Calu3 (cell line): ENCODE results near the gene DYSF. TPM values are rescaled to one million over a fixed set of nuclear protein-coding genes. Genes with fewer than 3 reads are reported as not detected.

ENCODE experiments used
- BruUV-seq: library from RNA; stranded (reverse); fragments of 400-500 nt; replicated peaks from 2 replicates; lab custom pipeline; 2021; lab: Mats Ljungman, UMichigan
- CTCF ChIA-PET: fragments of 300-600 bp; sonication (Branson Sonifier 250); formaldehyde crosslinking; loops from one replicate; lab custom pipeline; 2022; ENCODE audit warnings: antibody characterized with exemption; lab: Charles Lee
- DNase-seq: peaks from one replicate; pipeline ENCODE4 v3.0.0; 2022
- H3K27ac Mint-ChIP-seq: one replicate; pipeline ENCODE4 v1.8.0; 2022; ENCODE audit warnings: mixed read lengths; ENCODE audit not compliant: unreplicated experiment
- H3K27me3 Mint-ChIP-seq: one replicate; pipeline ENCODE4 v1.8.0; 2022; ENCODE audit warnings: mixed read lengths; ENCODE audit not compliant: unreplicated experiment
- H3K36me3 Mint-ChIP-seq: one replicate; pipeline ENCODE4 v1.8.0; 2022; ENCODE audit warnings: mild to moderate bottlenecking, moderate library complexity, mixed read lengths; ENCODE audit not compliant: insufficient read depth, unreplicated experiment
- H3K4me1 Mint-ChIP-seq: one replicate; pipeline ENCODE4 v1.8.0; 2022; ENCODE audit warnings: mild to moderate bottlenecking, low read depth, mixed read lengths; ENCODE audit not compliant: unreplicated experiment
- H3K4me3 Mint-ChIP-seq: one replicate; pipeline ENCODE4 v1.8.0; 2022; ENCODE audit warnings: mild to moderate bottlenecking, low read depth, moderate library complexity, mixed read lengths; ENCODE audit not compliant: unreplicated experiment
- H3K9me3 Mint-ChIP-seq: one replicate; pipeline ENCODE4 v1.8.0; 2022; ENCODE audit warnings: low read depth, mixed read lengths; ENCODE audit not compliant: unreplicated experiment
- intact Hi-C: fragments of 100-400 bp; cut with micrococcal nuclease; formaldehyde crosslinking; loops from one replicate; pipeline ENCODE4 v1.10.0; 2022; ENCODE audit not compliant: unreplicated experiment
- total RNA-seq: library from RNA; stranded (reverse); gene quantifications from 2 replicates; pipeline ENCODE4 v1.2.3, GENCODE V29; 2022
- TF ChIP-seq, protein P1 (sequence below): fragments of 200-600 bp; IDR thresholded peaks from one replicate; pipeline ENCODE4 v1.8.0; 2022; ENCODE audit warnings: antibody characterized with exemption; ENCODE audit not compliant: unreplicated experiment

DYSF gene
- total RNA-seq, 1 experiment from 2014 or later = 3.2 TPM

DNA sequence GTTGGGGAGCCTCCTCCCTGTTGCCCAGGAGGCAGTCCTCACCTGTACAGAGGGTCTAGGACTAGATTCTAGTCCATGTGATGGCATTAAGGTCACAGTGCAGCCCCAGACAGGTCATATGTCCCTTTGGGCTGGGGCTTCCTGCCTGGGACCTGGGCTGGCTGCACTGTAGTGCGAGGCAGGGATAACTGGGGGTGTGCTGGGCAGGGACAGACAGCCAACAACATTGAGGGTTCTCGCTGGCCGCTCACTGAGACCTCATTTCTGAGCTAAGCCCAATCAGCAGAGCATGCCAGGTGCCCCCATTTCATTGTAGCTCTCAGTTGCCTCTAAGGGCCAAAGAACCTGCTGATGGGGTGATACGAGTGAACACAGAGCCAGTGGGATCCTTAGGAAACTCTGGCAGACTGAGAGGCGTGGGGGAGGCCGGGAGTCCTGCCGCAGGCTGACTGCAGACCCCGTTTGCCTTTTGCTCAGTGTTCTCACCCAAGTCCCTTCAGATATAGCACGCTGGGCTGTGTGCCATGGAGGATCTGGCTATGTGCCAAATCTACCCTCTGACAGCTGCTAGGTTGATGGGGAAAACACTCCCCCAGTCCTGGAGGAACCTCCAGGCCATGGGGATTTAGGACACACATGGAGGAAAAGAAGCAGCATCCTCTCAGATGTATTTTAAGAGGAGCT, 51.9 kb downstream of the DYSF start:
- intact Hi-C loops = no loop called here
- H3K9me3 Mint-ChIP-seq = no peaks in the 10 kb centered on the region
- TF ChIP-seq, protein P1, sequence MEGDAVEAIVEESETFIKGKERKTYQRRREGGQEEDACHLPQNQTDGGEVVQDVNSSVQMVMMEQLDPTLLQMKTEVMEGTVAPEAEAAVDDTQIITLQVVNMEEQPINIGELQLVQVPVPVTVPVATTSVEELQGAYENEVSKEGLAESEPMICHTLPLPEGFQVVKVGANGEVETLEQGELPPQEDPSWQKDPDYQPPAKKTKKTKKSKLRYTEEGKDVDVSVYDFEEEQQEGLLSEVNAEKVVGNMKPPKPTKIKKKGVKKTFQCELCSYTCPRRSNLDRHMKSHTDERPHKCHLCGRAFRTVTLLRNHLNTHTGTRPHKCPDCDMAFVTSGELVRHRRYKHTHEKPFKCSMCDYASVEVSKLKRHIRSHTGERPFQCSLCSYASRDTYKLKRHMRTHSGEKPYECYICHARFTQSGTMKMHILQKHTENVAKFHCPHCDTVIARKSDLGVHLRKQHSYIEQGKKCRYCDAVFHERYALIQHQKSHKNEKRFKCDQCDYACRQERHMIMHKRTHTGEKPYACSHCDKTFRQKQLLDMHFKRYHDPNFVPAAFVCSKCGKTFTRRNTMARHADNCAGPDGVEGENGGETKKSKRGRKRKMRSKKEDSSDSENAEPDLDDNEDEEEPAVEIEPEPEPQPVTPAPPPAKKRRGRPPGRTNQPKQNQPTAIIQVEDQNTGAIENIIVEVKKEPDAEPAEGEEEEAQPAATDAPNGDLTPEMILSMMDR = no peak
- BruUV-seq = no TSS peak
- H3K27me3 Mint-ChIP-seq = no peaks in the 10 kb centered on the region
- H3K4me3 Mint-ChIP-seq = no peak overlapping the region
- peaks cover 11% of the 10 kb centered on the region for H3K4me1 Mint-ChIP-seq
- no peak for DNase-seq
- CTCF ChIA-PET = interaction anchor here (0.8 kb wide), 1 partner anchor 44 kb away, joined by 3 read pairs; no protein-coding TSS in a partner anchor
- H3K27ac Mint-ChIP-seq = no peak overlapping the region
- no peaks in the 10 kb centered on the region for H3K36me3 Mint-ChIP-seq

DNA sequence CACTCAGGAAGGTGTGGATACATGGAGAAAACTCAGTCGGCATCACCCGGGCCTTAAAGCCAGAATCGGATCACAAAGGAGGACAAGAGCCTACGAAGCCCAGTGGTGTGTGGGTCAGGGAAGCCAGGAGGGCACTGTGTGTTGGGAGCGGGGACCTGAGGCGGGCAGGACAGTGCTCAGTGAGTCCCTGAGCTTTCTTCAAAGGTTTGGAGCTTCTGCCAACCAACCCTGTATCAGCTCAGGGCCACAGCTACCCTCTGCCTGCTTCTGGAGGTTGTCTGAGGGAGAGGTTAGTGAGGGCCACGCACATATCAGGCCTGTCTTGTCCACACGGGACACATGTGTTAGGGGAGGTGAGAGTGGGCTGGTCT, 52.4 kb downstream of the DYSF start:
- Mint-ChIP-seq H3K4me1 (peaks cover 11% of the 10 kb centered on the region), H3K27me3 (no peaks in the 10 kb centered on the region), H3K9me3 (no peaks in the 10 kb centered on the region), H3K27ac (no peak overlapping the region), H3K4me3 (no peak overlapping the region), H3K36me3 (no peaks in the 10 kb centered on the region)
- intact Hi-C loops = no loop called here
- no peak for DNase-seq
- CTCF ChIA-PET = interaction anchor here (0.8 kb wide), 1 partner anchor 45 kb away, joined by 3 read pairs; no protein-coding TSS in a partner anchor
- TF ChIP-seq, protein P1 = no peak
- no TSS peak for BruUV-seq

DNA sequence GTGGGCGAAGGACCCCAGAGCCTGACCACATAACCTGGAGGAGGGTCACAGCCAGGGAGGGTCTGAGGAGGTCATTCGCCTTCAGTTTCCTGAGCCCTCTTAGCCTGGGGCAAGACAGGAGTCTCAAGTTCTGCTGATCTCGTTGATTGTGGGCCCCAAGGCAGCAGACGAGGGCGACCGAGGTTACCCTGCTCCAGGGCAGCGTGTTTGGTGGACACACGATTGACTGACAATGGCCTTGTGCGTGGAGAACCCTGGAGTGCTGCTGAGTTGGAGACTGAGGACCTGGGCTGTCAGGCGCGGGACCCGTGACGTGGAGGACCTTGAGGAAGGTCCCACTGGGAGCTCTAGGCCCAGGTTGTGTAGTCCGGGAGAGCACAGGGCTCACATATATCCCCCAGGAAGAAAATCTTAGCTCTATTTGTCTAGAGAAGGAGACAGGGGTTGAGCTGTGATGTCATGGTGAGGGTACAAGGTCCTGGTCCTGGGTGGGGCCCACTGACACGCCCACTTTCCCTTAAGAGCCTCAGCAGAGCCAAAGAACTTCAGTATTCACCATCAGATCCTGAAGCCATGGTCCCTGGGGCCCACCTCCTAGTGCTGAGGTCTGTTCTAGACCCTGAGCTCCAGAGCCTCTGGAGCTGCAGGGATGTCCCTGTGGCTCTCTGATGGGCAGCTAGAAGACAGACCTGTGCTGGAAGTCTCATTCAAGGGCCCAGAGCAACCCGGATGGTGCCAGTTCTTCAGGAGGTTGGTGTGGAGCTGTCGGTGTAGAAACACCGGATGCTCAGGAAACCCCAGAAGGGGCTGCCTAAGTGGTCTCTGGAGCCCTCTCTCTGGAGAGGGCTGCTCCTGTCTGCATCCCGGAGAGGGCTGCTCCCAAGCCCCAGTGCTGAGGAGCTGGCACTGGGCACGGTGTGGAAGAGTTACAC, 53.1 kb downstream of the DYSF start:
- no peaks in the 10 kb centered on the region for H3K36me3 Mint-ChIP-seq
- BruUV-seq = no TSS peak
- H3K27me3 Mint-ChIP-seq = no peaks in the 10 kb centered on the region
- no peak overlapping the region for H3K27ac Mint-ChIP-seq
- no peaks in the 10 kb centered on the region for H3K9me3 Mint-ChIP-seq
- H3K4me1 Mint-ChIP-seq = peaks cover 11% of the 10 kb centered on the region
- no peak overlapping the region for H3K4me3 Mint-ChIP-seq
- intact Hi-C loops = no loop called here
- CTCF ChIA-PET = interaction anchor here (0.8 kb wide), 1 partner anchor 46 kb away, joined by 3 read pairs; no protein-coding TSS in a partner anchor
- no peak for DNase-seq
- TF ChIP-seq, protein P1 = no peak

DNA sequence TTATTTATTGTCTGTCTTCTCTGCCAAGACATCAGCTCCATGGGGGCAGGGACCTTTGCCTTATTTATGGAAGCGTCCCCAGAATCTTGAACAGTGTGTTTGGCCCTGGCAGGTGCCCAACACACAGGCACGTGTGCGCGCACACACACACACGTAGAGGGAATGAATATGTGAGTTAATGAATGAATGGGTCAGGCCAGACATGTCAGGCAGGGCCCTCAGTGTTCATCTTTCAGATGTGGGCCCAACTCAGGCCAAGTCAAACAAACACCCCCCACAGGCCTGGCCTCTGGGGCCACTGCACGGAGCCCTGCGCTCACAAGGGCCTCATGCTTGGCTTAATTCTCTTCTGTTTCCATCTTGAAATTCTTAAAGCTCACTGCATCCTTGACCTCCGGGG, 54.1 kb downstream of the DYSF start:
- Mint-ChIP-seq H3K27me3 (no peaks in the 10 kb centered on the region), H3K9me3 (no peaks in the 10 kb centered on the region), H3K4me3 (no peak overlapping the region), H3K36me3 (no peaks in the 10 kb centered on the region), H3K27ac (no peak overlapping the region), H3K4me1 (peaks cover 11% of the 10 kb centered on the region)
- no TSS peak for BruUV-seq
- intact Hi-C loops = no loop called here
- CTCF ChIA-PET = no interaction called here
- DNase-seq = no peak
- TF ChIP-seq, protein P1 = no peak
